Dedifferentiated amniotic fluid mesenchymal stem cell (primary cell): ENCODE measurements around the gene CDIP1.

Source experiments
- DNase-seq: peaks from one replicate; pipeline ENCODE4 v3.0.0-alpha.2; 2016; ENCODE audit errors: extremely low spot score

The CDIP1 gene

GRCh38 chr16:4539716-4540284 is 1.2 kb upstream of the CDIP1 start:
- DNase-seq, result no peak

- no peak for DNase-seq
Measured at GRCh38 chr16:4537376-4538343, 913 bp downstream of the CDIP1 start.

- no peak for DNase-seq
Measured at GRCh38 chr16:4536391-4537106, 2.0 kb downstream of the CDIP1 start.

GRCh38 chr16:4535627-4536108 is 2.9 kb downstream of the CDIP1 start:
- no peak for DNase-seq

- no peak for DNase-seq
Measured at GRCh38 chr16:4534151-4534790, 4.3 kb downstream of the CDIP1 start.

GRCh38 chr16:4533490-4533889 is 5.1 kb downstream of the CDIP1 start:
- no peak for DNase-seq

- no peak for DNase-seq
Measured at GRCh38 chr16:4532238-4532637, 6.3 kb downstream of the CDIP1 start.

- no peak for DNase-seq
Measured at GRCh38 chr16:4531811-4532210, 6.8 kb downstream of the CDIP1 start.

GRCh38 chr16:4529085-4530060 is 9.2 kb downstream of the CDIP1 start:
- DNase-seq, result no peak

GRCh38 chr16:4525634-4526277 is 12.8 kb downstream of the CDIP1 start:
- DNase-seq, result no peak

- no peak for DNase-seq
Measured at GRCh38 chr16:4525069-4525468, 13.5 kb downstream of the CDIP1 start.

GRCh38 chr16:4524571-4524970 is 14.0 kb downstream of the CDIP1 start:
- no peak for DNase-seq

- no peak for DNase-seq
Measured at GRCh38 chr16:4523686-4524085, 14.9 kb downstream of the CDIP1 start.

- no peak for DNase-seq
Measured at GRCh38 chr16:4522051-4522581, 16.5 kb downstream of the CDIP1 start.

GRCh38 chr16:4520913-4521312 is 17.7 kb downstream of the CDIP1 start:
- DNase-seq, result no peak

GRCh38 chr16:4519274-4520058 is 19.1 kb downstream of the CDIP1 start:
- no peak for DNase-seq

- DNase-seq, result no peak
Measured at GRCh38 chr16:4517812-4518680, 20.5 kb downstream of the CDIP1 start.

GRCh38 chr16:4515611-4516233 is 22.9 kb downstream of the CDIP1 start:
- no peak for DNase-seq
